ENCODE measurements around the gene ZNF668.

Gene ZNF668

GRCh38 chr16:31089199-31089598 lies 15.2 kb upstream of the ZNF668 start:
- no peak for TF ChIP-seq CTCF (IDR thresholded peaks at IDR 0.05; ENCODE audit: low read depth, low read length, missing control alignments)
- H3K4me3 ChIP-seq (replicated peaks; ENCODE audit: low read depth, low read length) = no peak overlapping the region
- DNase-seq (ENCODE audit: extremely low read depth, low read depth) = no peak

- no peak for DNase-seq (ENCODE audit: extremely low read depth, low read depth)
- no peak for TF ChIP-seq CTCF (IDR thresholded peaks at IDR 0.05; ENCODE audit: low read depth, low read length, missing control alignments)
Measured at GRCh38 chr16:31088459-31089183, 14.6 kb upstream of the ZNF668 start, which contains the start of gene PRSS53. Gene PRSS53, minus strand, starts transcription at chr16:31088943. Its CDS starts 134 bp downstream, at chr16:31088809.

GRCh38 chr16:31087971-31088370 lies 13.9 kb upstream of the ZNF668 start:
- TF ChIP-seq CTCF (IDR thresholded peaks at IDR 0.05; ENCODE audit: low read depth, low read length, missing control alignments) = no peak
- no peak for DNase-seq (ENCODE audit: extremely low read depth, low read depth)
- no peak overlapping the region for H3K4me3 ChIP-seq (replicated peaks; ENCODE audit: low read depth, low read length)

More at GRCh38 chr16:31088459-31089183, 14.6 kb upstream of the ZNF668 start, which contains the start of gene PRSS53:
- H3K4me3 ChIP-seq (replicated peaks; ENCODE audit: low read depth, low read length) = no peak within 1 kb of the TSS

- no peak overlapping the region for H3K4me3 ChIP-seq (replicated peaks; ENCODE audit: low read depth, low read length)
- DNase-seq (ENCODE audit: extremely low read depth, low read depth) = no peak
- no peak for TF ChIP-seq CTCF (IDR thresholded peaks at IDR 0.05; ENCODE audit: low read depth, low read length, missing control alignments)
Measured at GRCh38 chr16:31087481-31087880, 13.4 kb upstream of the ZNF668 start.

GRCh38 chr16:31086629-31086906 lies 12.5 kb upstream of the ZNF668 start:
- TF ChIP-seq CTCF (IDR thresholded peaks at IDR 0.05; ENCODE audit: low read depth, low read length, missing control alignments) = no peak
- H3K4me3 ChIP-seq (replicated peaks; ENCODE audit: low read depth, low read length) = no peak overlapping the region
- no peak for DNase-seq (ENCODE audit: extremely low read depth, low read depth)

- H3K4me3 ChIP-seq (replicated peaks; ENCODE audit: low read depth, low read length) = no peak overlapping the region
- no peak for TF ChIP-seq CTCF (IDR thresholded peaks at IDR 0.05; ENCODE audit: low read depth, low read length, missing control alignments)
- no peak for DNase-seq (ENCODE audit: extremely low read depth, low read depth)
Measured at GRCh38 chr16:31085873-31086628, 12.0 kb upstream of the ZNF668 start.
